GM18502 (cell line): ENCODE measurements around the gene STAT5B.
A peak's percentile ranks its signal among the peaks of the same experiment; 100 is the strongest.
"Not testable (repeated sequence)": the region's sequence is repeated elsewhere in the genome, so short reads cannot be mapped to it uniquely, and the experiment has no call there.

Experiments used
- ATAC-seq: cut with Tn5 transposase; IDR thresholded peaks from one replicate; pipeline ENCODE4 v1.9.1; 2021; ENCODE audit warnings: mild to moderate bottlenecking; ENCODE audit not compliant: unreplicated experiment, poor library complexity

Gene STAT5B

GRCh38 chr17:42271006-42271778, 5.0 kb downstream of the STAT5B start:
- ATAC-seq: no peak

GRCh38 chr17:42270596-42270995, 5.6 kb downstream of the STAT5B start:
- no peak for ATAC-seq

- no peak for ATAC-seq
Observed at GRCh38 chr17:42270170-42270535, 6.0 kb downstream of the STAT5B start.

- ATAC-seq: no peak
Observed at GRCh38 chr17:42268236-42268635, 8.0 kb downstream of the STAT5B start.

- ATAC-seq: no peak
Observed at GRCh38 chr17:42266918-42267766, 9.0 kb downstream of the STAT5B start.

- ATAC-seq: no peak
Observed at GRCh38 chr17:42266462-42266861, 9.7 kb downstream of the STAT5B start.

GRCh38 chr17:42264366-42264765, 11.8 kb downstream of the STAT5B start:
- ATAC-seq: not testable (repeated sequence)

- ATAC-seq: no peak
Observed at GRCh38 chr17:42260318-42260717, 15.9 kb downstream of the STAT5B start.

- no peak for ATAC-seq
Observed at GRCh38 chr17:42255445-42255844, 20.7 kb downstream of the STAT5B start.

GRCh38 chr17:42253578-42253977, 22.6 kb downstream of the STAT5B start:
- no peak for ATAC-seq

GRCh38 chr17:42252597-42253550, 23.3 kb downstream of the STAT5B start:
- no peak for ATAC-seq

GRCh38 chr17:42251115-42251514, 25.1 kb downstream of the STAT5B start:
- ATAC-seq: no peak

GRCh38 chr17:42249681-42250446, 26.3 kb downstream of the STAT5B start:
- ATAC-seq: no peak

GRCh38 chr17:42248351-42249179, 27.6 kb downstream of the STAT5B start:
- peak; percentile 64 for ATAC-seq

GRCh38 chr17:42247734-42248133, 28.5 kb downstream of the STAT5B start:
- ATAC-seq: no peak

- ATAC-seq: no peak
Observed at GRCh38 chr17:42246515-42246914, 29.7 kb downstream of the STAT5B start.

GRCh38 chr17:42245183-42245582, 31.0 kb downstream of the STAT5B start:
- not testable (repeated sequence) for ATAC-seq

GRCh38 chr17:42244116-42244515, 32.1 kb downstream of the STAT5B start:
- not testable (repeated sequence) for ATAC-seq

GRCh38 chr17:42243493-42243982, 32.7 kb downstream of the STAT5B start:
- no peak for ATAC-seq
